Stimulated activated CD8-positive, alpha-beta memory T cell treated with anti-CD3 and anti-CD28 coated beads, Interleukin-4, amount 100 ng/mL, for 48 hours (primary cell): ENCODE measurements around the gene PTPRN2.
"Not testable (repeated sequence)": the region's sequence is repeated elsewhere in the genome, so short reads cannot be mapped to it uniquely, and the experiment has no call there.

Experiments used
- DNase-seq: peaks from one replicate; pipeline ENCODE4 v3.0.0-alpha.2; 2020

Gene PTPRN2

GRCh38 chr7:158414002-158414401 lies 173.6 kb downstream of the PTPRN2 start:
- peak; percentile 1 for DNase-seq

GRCh38 chr7:158411232-158411950 lies 176.2 kb downstream of the PTPRN2 start:
- DNase-seq: no peak

GRCh38 chr7:158410720-158411119 lies 176.9 kb downstream of the PTPRN2 start:
- no peak for DNase-seq

- DNase-seq: no peak
Measured at GRCh38 chr7:158409816-158410330, 177.8 kb downstream of the PTPRN2 start.

GRCh38 chr7:158409120-158409519 lies 178.5 kb downstream of the PTPRN2 start:
- DNase-seq: no peak

GRCh38 chr7:158408318-158408920 lies 179.2 kb downstream of the PTPRN2 start:
- DNase-seq: no peak

- DNase-seq: no peak
Measured at GRCh38 chr7:158407581-158408317, 179.9 kb downstream of the PTPRN2 start.

GRCh38 chr7:158406801-158407200 lies 180.8 kb downstream of the PTPRN2 start:
- DNase-seq: no peak

- no peak for DNase-seq
Measured at GRCh38 chr7:158406364-158406763, 181.3 kb downstream of the PTPRN2 start.

GRCh38 chr7:158405771-158406170 lies 181.9 kb downstream of the PTPRN2 start:
- DNase-seq: not testable (repeated sequence)

GRCh38 chr7:158405324-158405723 lies 182.3 kb downstream of the PTPRN2 start:
- DNase-seq: no peak

GRCh38 chr7:158404031-158404761 lies 183.4 kb downstream of the PTPRN2 start:
- no peak for DNase-seq

GRCh38 chr7:158403013-158403821 lies 184.4 kb downstream of the PTPRN2 start:
- no peak for DNase-seq

- no peak for DNase-seq
Measured at GRCh38 chr7:158402471-158402870, 185.2 kb downstream of the PTPRN2 start.

GRCh38 chr7:158401826-158402225 lies 185.8 kb downstream of the PTPRN2 start:
- no peak for DNase-seq

GRCh38 chr7:158401295-158401694 lies 186.3 kb downstream of the PTPRN2 start:
- DNase-seq: no peak

- DNase-seq: no peak
Measured at GRCh38 chr7:158400601-158401225, 186.9 kb downstream of the PTPRN2 start.

- DNase-seq: no peak
Measured at GRCh38 chr7:158399762-158400161, 187.9 kb downstream of the PTPRN2 start.

- no peak for DNase-seq
Measured at GRCh38 chr7:158398750-158399149, 188.9 kb downstream of the PTPRN2 start.

GRCh38 chr7:158397885-158398284 lies 189.7 kb downstream of the PTPRN2 start:
- DNase-seq: no peak

GRCh38 chr7:158396982-158397862 lies 190.4 kb downstream of the PTPRN2 start:
- no peak for DNase-seq
